ENCODE data around the gene CCSER1.

GRCh38 chr4:91092398-91092980, 965.3 kb downstream of the CCSER1 start:
- TF ChIP-seq CTCF (conservative IDR thresholded peaks at IDR 0.05; ENCODE audit: low read length) (no peak), EZH2phosphoT487 (IDR thresholded peaks at IDR 0.05; ENCODE audit: borderline replicate concordance) (no peak)

All from Loucy (cell line).